ENCODE results near the gene ZDHHC8.
A peak's percentile ranks its signal among the peaks of the same experiment; 100 is the strongest.
"Not testable (repeated sequence)": the region's sequence is repeated elsewhere in the genome, so short reads cannot be mapped to it uniquely, and the experiment has no call there.

ZDHHC8 gene

DNA sequence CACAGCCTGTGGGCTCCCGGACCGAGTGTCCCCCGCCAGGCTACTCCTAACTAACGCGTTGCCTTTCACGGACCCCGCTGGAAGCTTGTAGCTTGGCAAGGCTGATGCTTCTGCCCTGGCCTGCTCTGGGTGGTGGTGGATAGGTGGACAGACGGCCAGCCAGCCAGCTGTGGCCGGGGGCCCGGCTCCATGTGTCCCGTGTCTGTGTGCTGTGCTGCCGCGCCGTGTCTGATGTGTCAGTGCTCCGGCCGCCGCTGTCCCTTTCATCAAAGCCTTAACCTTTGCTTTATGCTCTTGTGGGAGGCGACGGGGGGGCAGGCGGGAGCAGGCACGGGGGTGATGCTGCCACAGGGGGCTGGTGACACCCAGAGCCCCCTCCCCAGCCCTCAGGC lies 14.2 kb downstream of the ZDHHC8 start:
- DNase-seq: no peak

DNA sequence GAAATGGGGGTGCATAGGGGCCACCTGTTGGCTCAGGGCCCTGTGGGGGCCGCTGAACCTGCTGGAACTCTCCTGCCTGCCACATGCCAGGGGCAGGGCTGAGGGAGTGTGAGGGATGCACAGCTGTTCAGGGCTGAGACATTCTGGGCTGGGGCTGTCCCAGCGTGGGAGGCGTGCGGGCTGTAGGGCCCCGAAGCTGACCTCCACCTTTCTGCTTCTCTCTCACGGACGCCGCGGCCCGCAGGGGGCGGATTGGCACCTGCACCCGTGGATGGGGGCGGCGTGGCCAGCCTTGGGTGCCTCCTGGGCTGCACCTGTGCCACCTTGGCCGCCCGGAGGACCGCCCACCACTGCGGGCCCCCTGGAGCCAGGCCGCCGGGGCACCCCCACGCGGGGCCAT lies 15.2 kb downstream of the ZDHHC8 start:
- DNase-seq: no peak

DNA sequence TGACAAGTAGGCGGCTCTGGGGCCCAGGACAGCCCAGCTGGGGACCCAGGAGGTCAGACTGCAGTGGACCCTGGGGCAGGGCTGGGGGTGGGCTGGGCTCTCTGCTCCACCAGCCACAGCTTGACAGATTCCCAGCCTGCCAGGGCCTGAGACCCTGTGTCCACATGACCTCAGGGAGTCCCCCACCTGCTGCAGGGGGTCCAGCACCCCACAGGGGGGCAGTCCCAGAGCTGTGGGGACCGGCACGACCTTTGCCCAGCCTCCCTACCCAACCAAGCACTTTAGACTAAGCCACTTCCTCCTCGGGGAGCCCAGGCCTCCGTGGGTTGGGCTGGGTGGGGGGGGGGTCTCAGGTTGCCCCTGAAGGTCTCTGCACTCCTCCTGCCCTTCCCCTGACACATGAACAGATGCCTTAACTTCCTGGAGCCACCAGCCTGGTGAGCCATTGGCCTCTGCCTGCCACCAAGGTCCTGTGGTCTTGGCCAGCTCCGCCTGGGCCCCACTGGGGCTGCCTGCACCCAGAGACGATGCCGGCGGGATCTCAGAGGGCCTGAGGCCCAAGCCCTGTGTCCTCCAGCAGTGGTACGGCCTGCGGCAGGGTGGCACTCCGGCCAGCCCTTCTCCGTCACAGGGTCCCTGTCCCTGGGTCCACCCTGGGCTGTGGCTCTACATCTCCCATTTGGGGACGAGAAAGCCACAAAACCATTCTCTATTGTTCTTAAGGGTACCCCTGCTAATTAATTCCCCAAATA lies 15.8 kb downstream of the ZDHHC8 start:
- DNase-seq: no peak

DNA sequence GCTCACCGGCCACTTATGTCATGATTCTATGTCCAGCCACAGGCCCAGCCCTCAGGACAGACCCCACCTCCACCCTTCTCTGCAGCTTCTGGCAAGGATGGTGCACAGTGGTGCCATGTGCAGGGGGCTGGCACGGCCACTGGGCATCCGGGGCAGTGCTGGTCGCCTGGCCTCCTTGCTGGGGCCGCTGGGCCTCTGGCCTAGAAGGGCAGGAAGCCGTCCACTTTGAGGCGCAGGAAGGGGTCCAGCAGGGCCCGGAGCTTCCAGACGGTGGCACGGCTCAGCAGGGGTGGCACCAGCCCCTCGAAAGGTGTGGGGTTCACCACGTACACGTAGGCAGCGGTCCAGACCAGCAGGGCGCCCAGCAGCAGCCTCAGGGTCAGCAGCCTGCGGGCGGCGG lies 16.8 kb downstream of the ZDHHC8 start:
- DNase-seq: no peak

DNA sequence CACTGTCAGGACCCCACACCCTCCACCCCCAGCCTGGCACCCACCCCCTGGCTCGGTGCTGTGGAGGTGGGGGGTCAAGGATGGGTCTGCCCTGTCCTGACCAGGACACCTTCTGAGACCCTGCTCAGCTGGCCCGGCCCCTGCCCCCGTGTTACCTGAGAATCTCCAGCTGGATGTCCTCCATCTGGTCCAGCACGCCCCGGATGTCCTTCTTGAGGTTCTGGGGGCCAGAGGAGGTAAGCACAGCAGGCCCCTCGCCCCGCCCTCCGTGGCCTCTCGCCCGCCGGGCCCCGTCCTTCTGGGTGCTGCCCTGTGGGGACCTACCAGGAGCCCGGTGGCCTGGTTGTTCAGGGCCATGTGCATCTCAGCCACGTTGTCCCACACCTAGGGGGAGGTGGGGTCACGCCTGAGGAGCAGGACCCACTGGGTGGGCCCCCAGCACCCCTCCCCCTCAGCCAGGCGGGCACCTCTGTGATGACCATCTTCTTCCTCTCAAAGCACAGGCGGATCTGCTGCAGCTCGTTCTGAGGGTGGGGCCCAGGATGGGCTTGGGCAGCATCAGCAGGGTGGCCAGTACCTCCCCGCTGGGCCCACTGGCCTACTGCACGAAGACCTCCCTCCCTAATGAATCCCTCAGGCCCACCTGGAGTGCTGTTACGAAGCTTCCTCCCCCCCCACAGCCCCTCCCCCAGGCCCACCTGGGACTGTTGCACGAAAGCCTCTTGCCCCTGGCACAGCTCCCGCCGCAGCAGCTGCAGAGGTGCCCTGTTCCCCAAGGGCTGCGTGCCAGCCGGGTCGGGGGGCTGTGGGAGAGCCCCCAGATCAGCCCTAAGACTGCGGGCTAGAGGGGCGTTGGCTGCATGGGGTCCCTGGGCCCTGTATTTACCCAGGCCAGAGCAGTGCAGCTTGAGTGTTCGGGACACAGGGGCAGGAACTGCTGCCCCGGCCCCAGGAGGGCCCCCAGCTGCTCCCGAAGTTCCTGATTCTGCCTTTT lies 17.9 kb downstream of the ZDHHC8 start:
- no peak for DNase-seq

DNA sequence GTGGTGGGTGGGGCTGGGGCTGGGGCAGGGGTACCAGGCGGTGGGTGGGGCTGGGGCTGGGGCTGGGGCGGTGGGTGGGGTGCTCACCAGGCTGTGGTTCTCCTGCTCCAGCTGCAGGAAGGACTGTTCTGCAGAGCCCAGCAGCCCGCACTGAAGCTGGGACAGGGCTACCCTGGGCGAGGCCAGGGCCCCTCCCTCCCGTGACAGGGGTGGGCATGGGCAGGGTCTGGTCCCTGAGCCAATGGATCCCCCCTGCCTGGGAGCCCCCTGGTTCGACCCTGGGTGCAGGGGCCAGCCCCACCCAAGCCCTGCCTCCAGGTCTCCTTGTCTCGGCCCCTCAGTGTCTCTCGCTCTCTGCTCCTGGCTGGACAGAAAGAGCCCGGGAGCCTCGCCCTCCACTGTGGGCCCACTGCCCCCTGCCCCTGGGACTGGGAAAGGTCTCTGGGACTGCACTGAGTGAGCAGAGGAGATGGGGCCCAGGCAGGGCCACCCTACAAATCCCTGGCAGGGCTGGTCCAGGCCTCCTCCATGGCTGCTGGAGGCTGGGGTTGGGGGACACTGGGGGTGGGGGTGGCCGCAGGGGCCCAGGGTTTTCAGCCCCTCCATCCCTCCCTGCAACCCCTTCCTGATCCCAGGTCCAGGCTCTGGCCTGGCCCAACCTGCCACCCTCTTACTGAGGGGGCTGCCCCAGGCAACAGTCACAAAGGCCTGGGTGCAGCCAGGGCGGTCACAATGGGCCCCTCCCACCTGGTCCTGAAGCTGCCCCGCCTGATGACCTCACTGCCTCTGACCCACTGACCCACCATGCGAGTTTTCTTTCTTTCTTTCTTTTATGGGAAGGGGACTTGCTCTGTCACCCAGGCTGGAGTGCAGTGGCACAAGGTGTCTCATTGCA lies 19.0 kb downstream of the ZDHHC8 start, which contains the start of gene CCDC188:
Gene CCDC188, minus strand, starts transcription at position 675 of the 895 bp plus-strand sequence. Its CDS starts 69 bp downstream, at position 606.
- DNase-seq: no peak

DNA sequence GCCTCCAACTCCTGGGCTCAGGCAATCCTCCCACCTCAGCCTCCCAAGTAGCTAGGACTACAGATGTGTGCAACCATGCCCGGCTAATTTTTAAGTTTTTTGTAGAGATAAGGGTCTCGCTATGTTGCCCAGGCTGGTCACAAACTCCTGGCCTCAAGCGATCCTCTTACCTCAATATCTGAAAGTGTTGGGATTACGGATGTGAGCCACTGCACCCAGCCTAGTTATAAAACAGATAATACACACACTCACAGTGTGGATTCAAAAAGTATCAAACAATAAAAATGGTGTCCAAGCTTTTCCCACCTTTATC lies 19.6 kb downstream of the ZDHHC8 start:
- DNase-seq: no peak

DNA sequence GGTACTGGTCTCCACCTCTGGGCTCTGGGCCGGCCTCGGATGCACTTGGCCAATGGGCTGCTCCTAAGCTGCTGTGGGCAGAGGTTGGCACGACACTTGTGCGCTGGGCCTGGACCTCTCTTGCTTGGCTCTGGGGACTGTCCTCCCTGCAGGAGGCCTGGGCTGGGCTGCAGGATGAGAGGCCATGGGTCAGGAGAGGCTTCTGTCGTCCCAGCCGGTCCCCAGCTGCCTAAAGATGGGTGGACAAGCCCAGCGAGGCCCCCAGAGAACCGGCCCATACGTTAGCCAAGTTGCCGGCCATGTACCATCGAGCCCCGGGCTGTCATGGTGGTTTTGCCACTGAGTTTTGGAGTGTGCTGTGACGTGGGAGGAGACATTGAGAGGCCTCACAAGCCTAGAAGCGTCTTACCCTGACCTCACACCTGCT lies 20.9 kb downstream of the ZDHHC8 start:
- no peak for DNase-seq

DNA sequence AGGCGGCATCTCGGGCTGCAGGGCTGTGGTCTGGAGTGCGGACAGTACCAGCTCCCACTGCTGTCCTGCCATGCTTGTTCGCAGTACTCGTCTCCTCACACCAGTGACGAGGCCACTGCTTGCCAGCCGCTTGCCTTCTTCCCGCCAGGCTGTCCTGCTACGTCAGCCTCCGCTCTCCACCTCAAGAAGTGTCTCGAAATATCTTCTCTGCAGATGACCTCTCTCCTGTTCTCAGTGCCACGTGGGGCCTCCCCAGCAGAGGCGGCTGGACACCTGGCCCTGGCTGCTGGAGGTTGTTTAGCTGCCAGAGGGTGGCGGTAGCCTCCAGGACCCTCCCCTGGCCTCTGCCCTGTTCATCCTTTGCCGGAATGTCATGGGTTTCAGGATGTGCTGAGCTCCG lies 22.3 kb downstream of the ZDHHC8 start:
- no peak for DNase-seq

DNA sequence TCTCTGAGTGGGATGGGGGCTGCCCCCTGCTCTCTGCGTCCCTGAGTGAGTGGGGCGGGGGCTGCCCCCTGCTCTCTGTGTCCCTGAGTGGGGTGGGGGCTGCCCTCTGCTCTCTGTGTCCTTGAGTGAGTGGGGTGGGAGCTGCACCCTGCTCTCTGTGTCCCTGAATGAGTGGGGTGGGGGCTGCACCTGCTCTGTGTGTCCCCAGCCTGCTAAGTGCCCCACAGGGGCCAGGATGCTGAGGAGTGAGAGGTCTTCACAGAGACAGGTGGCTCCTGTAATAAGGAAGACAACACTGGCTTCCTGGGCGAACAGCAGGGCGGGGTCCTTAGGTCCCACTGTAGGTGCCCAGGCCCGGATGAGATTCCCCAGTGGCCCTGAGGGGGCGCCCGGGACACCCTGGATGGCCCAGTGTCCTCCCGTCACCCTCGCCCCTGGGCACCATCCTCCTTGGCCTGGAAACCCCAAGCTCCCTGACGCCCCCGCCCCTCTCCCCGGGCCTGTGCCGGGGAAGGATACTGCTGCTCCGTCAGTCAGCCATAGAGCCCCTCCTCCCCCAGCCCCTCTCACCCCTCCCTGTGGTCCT lies 23.1 kb downstream of the ZDHHC8 start:
- DNase-seq: no peak

DNA sequence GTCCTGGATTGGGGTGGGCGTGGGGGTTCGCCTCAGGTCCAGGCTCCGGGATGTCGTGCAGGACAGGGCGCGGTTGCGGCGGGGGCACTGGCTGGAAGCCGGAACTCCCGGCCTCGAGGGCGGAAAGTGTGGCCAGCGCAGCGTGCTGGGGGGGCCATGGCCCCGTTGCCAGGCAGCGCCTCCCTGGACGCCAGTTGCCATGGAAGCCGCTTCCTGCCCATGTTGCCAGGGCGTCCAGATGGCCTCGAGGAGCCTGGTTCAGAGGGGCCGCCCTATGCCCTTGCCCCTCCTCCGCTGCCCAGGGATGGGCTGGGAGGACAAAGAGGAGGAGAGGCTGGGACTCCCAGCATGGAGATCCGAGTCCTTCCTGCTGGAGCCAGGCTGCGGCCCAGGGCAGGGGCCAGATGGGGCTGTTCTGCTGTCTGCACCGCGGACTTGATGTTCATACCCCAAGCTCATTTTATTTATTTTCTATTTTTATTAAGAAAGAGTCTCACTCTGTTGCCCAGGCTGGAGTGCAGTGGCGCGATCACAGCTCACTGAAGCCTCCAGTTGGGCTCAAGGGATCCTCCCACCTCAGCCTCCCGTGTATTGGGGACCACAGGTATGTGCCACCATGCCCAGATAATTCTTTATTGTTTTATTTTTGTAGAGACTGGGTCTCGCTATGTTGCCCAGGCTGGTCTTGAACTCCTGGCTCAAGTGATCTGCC lies 23.9 kb downstream of the ZDHHC8 start:
- peak; percentile 74 for DNase-seq

DNA sequence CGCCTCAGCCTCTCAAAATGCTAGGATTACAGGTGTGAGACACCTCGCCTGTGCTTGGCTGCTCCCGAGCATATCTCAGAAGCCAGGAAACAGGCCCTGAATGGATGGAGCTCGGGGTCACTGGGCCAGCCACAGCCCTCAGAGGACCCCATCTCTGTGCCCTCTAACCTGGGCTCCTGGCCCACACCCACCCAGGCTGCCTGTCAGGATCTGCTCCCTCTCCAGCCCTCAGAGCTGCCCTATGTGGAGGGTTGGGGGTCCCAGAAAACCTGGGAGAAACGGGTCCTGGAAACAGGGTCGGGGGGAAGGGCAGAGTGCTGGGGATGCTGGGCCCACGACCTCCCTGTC lies 24.4 kb downstream of the ZDHHC8 start:
- DNase-seq: no peak

DNA sequence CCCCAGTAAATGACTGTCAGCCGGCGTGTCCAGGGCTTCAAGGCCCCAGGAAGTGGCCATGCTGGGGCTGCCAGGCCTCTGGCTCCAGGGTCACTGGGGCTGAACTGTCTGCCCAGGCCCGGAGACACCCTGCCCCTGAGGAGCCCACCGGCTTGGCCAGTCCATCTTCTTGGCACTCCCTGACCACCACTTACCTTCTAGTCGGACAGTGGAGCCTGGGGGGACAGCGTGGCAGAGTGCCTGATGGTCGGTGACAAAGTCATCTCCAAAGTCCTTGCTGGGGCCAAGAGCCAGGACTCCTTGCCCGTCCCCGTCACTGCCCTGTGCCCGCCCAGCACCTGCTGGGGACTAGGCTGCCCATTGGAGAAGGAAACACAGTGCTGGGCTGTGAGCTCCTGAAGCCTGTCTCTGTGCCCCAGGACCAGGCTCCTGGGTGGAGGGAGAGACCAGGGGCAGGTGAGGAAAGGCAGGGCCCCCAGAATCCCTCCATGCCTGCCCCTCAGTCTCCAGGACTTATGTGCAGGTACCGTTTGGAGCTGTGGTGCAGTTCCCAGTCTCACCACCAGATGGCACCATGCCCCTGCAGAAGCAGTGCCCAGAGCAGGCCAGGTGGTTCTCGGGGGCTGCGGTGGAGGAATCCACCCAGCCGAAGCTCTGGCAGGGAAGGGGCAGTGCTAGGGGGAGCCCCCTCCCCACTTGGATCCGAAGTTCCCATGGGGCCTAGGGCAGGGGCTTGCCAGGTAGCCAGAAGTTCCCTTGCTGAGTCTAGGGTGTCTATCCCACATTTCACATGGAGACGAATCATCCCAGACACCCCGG lies 25.2 kb downstream of the ZDHHC8 start:
- peak; percentile 69 for DNase-seq

DNA sequence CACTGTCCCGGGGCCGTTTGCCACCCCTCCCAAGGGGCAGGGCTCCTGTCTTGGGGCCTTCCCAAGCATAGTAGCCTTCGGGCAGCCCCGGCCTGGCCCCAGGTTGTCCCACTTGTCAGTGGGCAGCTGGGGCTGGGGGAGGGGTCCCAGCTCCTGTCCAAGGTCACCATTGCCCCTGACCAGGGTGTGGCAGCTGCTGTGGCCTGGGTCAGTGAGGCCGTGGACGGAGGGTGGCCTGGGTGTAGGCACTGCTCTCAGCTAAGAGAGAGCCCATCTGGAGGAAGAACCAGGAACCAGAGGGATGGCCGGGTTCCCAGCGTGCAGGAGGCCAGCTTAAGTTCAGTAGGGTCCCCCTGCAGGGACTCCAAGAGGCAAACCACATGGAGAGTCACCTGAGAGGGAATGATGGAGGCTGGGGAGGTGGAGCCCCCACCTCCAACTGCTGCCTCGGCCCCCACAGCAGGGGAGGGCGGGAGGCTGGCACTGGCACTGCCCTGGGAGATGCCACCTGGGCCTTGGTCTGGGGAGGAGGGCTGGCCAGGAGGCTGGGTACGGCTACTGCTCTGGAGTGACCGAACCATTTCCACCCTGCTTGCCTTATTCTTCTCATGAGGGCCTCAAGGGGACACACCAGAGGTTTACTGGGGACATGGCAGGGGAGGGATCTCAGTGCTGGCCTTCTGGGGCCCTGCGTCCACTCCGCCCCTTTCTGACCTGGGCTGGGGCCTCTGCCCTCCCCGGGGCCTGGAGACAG lies 26.0 kb downstream of the ZDHHC8 start:
- DNase-seq: no peak

DNA sequence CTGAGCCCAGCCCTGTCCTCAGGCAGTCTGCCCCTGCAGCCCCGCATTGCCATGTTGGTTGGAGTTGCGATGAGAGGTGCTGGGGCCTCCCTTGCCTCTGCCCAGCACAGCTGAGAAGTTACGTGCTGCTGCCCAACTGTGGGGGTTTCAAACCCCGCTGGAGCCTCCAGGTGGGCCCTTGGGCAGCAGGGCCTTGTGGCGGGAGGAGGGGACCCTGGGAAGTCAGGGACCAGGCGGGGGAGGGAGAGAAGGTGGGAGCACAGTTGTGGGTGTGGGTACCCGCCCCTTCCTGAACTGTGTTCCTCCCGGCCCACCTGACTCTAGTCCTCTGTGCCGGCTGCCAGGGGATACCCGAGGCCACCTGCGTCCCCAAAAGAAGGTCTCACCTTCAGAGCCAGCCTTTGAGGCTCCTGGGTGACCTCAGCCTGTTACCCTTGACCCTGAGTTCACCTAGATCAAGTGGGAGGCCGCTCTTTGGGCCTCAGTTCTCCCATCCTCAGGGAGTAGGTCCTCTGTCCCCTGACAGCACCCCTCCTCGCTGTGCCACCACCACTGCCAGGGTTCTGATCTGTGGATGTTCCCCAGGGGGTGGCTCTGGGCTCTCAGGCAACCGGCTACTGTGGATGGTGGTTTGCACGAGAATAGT lies 26.9 kb downstream of the ZDHHC8 start:
- DNase-seq: no peak

DNA sequence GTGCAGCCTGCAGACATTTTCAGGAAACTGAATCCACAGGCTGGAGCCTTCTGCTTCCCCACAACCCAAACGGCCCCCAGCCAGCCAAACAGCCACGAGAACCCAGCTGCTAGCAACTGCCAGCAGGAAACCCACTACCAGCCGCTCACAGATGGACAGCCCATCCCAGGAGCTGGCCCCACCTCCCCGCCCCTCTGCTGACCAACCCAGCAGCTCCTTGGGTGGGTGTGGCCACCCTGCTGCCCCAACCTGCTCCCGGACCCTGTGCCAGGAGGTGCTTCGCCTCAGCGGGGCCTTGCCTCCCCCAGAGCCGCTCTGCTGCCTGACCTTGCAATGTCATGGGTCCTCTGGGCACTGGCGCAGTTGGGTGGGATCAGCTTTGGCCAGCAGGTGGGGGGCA lies 27.5 kb downstream of the ZDHHC8 start:
- no peak for DNase-seq

DNA sequence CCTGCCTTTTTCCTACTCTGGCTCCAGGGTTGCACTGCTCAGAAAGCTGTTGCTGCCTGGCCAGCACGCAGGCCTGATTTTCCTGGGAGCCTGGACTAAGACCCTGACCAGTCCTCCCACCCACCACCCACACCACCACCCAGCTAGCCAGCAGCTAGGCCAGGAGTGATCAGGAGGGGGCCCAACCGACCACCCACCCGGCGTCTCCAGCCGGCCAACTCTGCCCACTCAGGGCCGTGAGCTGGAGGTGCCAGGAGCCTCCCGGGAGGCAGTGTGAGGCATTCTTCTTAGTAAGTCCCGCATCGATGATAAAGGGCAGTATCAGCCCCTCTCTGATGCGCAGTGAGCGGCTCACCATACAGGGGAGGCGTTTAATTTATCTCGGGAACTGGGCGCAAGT lies 27.9 kb downstream of the ZDHHC8 start:
- DNase-seq: not testable (repeated sequence)

DNA sequence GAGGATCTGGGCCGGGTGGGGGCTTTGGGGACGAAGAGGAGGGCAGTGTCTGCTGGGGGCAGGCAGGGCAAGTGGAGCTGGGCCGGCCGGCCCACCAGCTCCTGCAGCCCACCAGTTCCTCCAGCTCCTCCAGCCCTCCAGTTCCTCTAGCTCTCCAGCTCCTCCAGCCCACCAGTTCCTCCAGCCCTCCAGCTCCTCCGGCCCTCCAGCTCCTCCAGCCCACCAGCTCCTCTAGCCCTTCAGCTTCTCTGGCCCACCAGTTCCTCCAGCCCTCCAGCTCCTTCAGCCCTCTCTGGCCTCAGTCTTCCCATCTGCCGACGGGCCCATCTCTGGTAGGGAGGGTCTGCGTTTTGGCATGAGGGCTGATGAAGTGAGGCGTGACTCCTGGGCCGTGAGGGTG lies 28.4 kb downstream of the ZDHHC8 start:
- DNase-seq: no peak

DNA sequence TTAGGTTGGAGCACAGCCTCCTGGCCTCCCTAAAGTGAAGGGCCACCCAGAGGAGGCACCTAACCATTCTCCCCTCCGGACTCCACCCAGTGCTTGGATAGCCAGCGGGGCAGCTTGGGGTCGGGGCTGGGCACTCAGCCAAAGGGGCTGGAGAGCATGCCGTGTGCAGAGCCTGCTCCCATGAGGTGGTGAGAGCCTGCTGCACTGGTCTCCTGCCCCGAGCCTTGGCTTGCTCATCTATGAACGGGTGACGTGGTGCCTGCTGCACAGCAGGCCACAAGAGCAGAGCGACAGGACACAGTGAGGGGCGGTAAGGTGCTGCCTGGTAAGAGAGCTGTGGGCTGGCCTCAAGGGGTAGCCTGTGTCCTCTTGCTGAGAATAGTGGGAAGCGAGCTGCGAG lies 33.3 kb downstream of the ZDHHC8 start:
- DNase-seq: no peak

DNA sequence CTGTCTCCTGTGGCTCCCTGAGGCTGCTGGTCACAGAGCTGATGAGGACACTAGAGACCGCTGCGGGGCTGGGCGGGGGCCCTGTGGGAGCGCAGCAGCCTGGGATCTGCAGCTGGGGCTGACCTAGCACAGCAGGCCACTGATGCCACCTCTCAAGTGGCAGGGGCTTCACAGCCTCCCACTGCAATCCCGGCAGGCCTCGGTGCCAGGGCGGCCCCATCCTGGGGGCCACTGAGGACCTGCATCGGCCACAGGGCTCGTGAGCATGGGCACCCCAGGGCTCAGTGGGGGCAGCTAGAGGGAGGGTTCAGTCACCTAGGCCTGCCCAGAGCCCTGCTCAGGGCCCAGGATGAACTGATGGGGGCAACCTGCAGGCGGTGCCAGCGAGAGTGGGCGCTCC lies 33.8 kb downstream of the ZDHHC8 start:
- no peak for DNase-seq
